RWPE2 (cell line): ENCODE data around the gene SNRNP35.
A peak's percentile ranks its signal among the peaks of the same experiment; 100 is the strongest.
"Not testable (repeated sequence)": the region's sequence is repeated elsewhere in the genome, so short reads cannot be mapped to it uniquely, and the experiment has no call there.

ENCODE experiments used
- ATAC-seq: fragments of 200-7000 bp; cut with Tn5 transposase; 3 replicates; pipeline ENCODE4 v1.9.1; 2021; ENCODE audit warnings: low read depth
- DNase-seq: peaks from one replicate; pipeline ENCODE4 v3.0.0-alpha.2; 2020; ENCODE audit warnings: low spot score
- H3K27ac ChIP-seq: fragments of 450-650 bp; 2 replicates; pipeline ENCODE4 v1.5.1; 2017; ENCODE audit warnings: mild to moderate bottlenecking; ENCODE audit not compliant: poor library complexity, severe bottlenecking
- H3K27me3 ChIP-seq: fragments of 250-450 bp; sonication (Bioruptor Pico); 2 replicates; pipeline ENCODE4 v1.5.1; 2021; ENCODE audit warnings: mild to moderate bottlenecking, moderate library complexity; ENCODE audit not compliant: insufficient read depth, poor library complexity, severe bottlenecking
- H3K36me3 ChIP-seq: fragments of 250-450 bp; sonication (Bioruptor Pico); 2 replicates; pipeline ENCODE4 v1.5.1; 2020; ENCODE audit warnings: low read depth, mild to moderate bottlenecking, moderate library complexity
- H3K4me1 ChIP-seq: fragments of 250-450 bp; sonication (Bioruptor Pico); 2 replicates; pipeline ENCODE4 v1.5.1; 2021; ENCODE audit warnings: mild to moderate bottlenecking, moderate library complexity; ENCODE audit not compliant: insufficient read depth, poor library complexity, severe bottlenecking
- H3K4me3 ChIP-seq: fragments of 250-450 bp; sonication (Bioruptor Pico); 2 replicates; pipeline ENCODE4 v1.5.1; 2021; ENCODE audit warnings: mild to moderate bottlenecking, moderate library complexity; ENCODE audit not compliant: severe bottlenecking
- H3K9me3 ChIP-seq: fragments of 250-450 bp; sonication (Bioruptor Pico); 2 replicates; pipeline ENCODE4 v1.5.1; 2021; ENCODE audit warnings: mild to moderate bottlenecking, moderate library complexity; ENCODE audit not compliant: severe bottlenecking
- CTCF ChIP-seq: fragments of 450-650 bp; IDR thresholded peaks from one replicate; pipeline ENCODE4 v1.5.1; 2017; ENCODE audit warnings: mild to moderate bottlenecking, moderate library complexity; ENCODE audit not compliant: poor library complexity, severe bottlenecking

The SNRNP35 gene

DNA sequence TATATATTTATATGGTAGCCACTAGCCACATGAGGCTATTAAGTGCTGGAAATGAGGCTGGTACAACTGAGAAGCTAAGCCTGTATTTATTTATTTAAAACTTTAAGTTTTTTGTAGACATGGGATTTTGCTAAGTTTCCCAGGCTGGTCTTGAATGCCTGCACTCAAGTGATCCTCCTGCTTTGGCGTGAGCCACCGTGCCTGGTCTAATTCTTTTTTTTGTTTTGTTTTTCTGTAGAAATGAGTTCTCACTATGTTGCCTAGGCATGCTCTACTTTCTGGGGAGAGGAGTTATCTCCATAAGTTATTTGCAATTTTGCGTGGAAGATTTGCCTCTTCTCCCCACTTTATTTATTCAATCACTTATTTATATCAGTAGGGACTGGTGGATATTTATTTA lies 4.8 kb upstream of the SNRNP35 start:
- Histone ChIP-seq H3K4me1 (no peaks in the 10 kb centered on the region), H3K36me3 (no peaks in the 10 kb centered on the region), H3K4me3 (no peak overlapping the region), H3K27ac (no peak overlapping the region), H3K9me3 (no peaks in the 10 kb centered on the region), H3K27me3 (no peaks in the 10 kb centered on the region)
- no peak for TF ChIP-seq CTCF
- DNase-seq (no peak), ATAC-seq (no peak)

- not testable (repeated sequence) for H3K9me3 ChIP-seq, ATAC-seq, H3K27me3 ChIP-seq, H3K4me1 ChIP-seq, H3K4me3 ChIP-seq, DNase-seq, H3K27ac ChIP-seq
- H3K36me3 ChIP-seq = peaks cover 32% of the 10 kb centered on the region
Observed at GRCh38 chr12:123463174-123463573, 5.2 kb downstream of the SNRNP35 start.

DNA sequence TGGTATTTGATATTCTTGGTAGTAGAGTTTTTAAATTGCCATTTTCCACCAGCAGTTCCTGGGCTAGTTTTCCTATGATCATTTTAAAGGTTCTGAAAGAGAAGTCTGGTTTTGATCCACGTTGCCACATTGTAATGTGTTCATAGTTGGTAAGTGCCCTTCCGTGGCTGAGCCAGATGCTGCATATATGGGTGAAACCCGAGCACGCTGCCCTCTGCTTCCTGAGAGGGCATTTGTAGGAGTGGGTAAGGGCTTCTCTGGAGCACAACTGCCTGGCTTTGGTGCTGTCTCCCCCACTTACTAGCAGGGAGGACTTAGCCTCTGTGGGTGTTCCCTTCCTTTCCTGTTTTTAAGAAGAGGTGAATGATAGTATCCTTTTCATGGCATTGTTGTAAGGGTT lies 7.1 kb downstream of the SNRNP35 start:
- no peak overlapping the region for H3K27ac ChIP-seq
- H3K4me3 ChIP-seq = no peak overlapping the region
- ATAC-seq (no peak), DNase-seq (no peak)
- no peak for TF ChIP-seq CTCF
- H3K9me3 ChIP-seq = no peaks in the 10 kb centered on the region
- H3K4me1 ChIP-seq = no peaks in the 10 kb centered on the region
- no peaks in the 10 kb centered on the region for H3K27me3 ChIP-seq
- H3K36me3 ChIP-seq = peaks cover 24% of the 10 kb centered on the region

DNA sequence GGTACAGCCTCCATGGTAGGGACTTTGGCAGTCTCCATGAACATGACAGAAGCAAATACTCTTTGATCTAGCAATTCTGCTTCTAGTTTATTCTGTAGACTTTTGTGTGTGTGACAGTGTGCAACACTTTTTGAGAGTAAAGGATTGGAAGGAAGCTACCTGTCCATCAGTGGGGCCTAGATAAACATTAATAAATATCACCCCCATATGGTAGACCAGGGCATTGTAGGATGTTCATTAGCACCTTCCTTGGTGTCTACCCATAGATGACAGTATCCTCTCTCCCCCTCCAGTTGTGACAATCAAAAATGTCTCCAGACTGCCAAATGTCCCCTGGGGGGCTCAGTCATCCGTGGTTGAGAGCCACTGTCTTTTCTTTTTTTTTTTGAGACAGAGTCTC lies 10.8 kb downstream of the SNRNP35 start:
- Histone ChIP-seq H3K36me3 (peaks cover 47% of the 10 kb centered on the region), H3K27ac (no peak overlapping the region), H3K27me3 (no peaks in the 10 kb centered on the region), H3K4me1 (no peaks in the 10 kb centered on the region), H3K4me3 (no peak overlapping the region), H3K9me3 (no peaks in the 10 kb centered on the region)
- no peak for DNase-seq
- no peak for TF ChIP-seq CTCF
- peak; percentile 35; the same call in 1 of the 3 replicates for ATAC-seq

DNA sequence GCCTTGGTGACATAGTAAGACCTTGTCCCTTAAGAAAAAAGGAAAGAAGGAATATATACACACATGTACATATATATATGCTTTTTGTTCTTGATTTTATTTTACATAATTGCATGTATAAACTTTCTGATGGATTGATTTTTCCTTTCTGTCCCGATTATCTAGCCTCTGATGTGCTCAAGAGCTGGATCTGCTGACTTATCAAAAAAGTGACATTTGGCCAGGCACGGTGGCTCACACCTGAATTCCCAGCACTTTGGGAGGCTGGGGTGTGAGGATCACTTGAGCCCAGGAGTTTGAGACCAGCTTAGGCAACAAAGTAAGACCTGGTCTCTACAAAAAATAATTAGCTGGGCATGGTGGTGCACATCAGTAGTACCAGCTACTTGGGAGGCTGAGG lies 12.0 kb downstream of the SNRNP35 start:
- H3K4me3 ChIP-seq = no peak overlapping the region
- peaks cover 41% of the 10 kb centered on the region for H3K36me3 ChIP-seq
- H3K27ac ChIP-seq = no peak overlapping the region
- H3K27me3 ChIP-seq = no peaks in the 10 kb centered on the region
- DNase-seq (no peak), ATAC-seq (no peak)
- no peak for TF ChIP-seq CTCF
- no peaks in the 10 kb centered on the region for H3K9me3 ChIP-seq
- H3K4me1 ChIP-seq = no peaks in the 10 kb centered on the region
